Heart left ventricle (tissue), 16 donors: ENCODE results near the gene ZBTB7C. TPM values are rescaled to one million over a fixed set of nuclear protein-coding genes. Genes with fewer than 3 reads are reported as not detected.

ENCODE experiments used
- ATAC-seq, 4 donors: fragments of 200-7000 bp; cut with Tn5 transposase; one replicate each; pipeline ENCODE4 v1.9.1; 2020 to 2022; ENCODE audit warnings: moderate library complexity in 4 of 4, mild to moderate bottlenecking in 3 of 4, moderate number of reproducible peaks in 1 of 4
- DNase-seq, 5 donors: peaks; one replicate each; pipeline ENCODE4 v3.0.0-alpha.2; 2020
- H3K27ac ChIP-seq, 12 donors: fragments of 200-600 bp; sonication (generic) in 4 of 12; one replicate each; pipeline versions ENCODE4 v1.5.0 to v1.8.0; 2016 to 2022; ENCODE audit warnings: mild to moderate bottlenecking in 2 of 12
- H3K27me3 ChIP-seq, 9 donors: fragments of 200-600 bp; sonication (generic) in 2 of 9; one replicate each; pipeline versions ENCODE4 v1.5.1 to v1.8.0; 2016 to 2022; ENCODE audit warnings: mild to moderate bottlenecking in 3 of 9
- H3K36me3 ChIP-seq, 9 donors: fragments of 200-600 bp; sonication (generic) in 2 of 9; one replicate each; pipeline versions ENCODE4 v1.5.0 to v1.8.0; 2018 to 2022; ENCODE audit warnings: mild to moderate bottlenecking in 2 of 9
- H3K4me1 ChIP-seq, 12 donors: fragments of 200-600 bp; sonication (generic) in 4 of 12; one replicate each; pipeline versions ENCODE4 v1.5.0 to v1.8.0; 2016 to 2022; ENCODE audit warnings: mild to moderate bottlenecking in 3 of 12
- H3K4me3 ChIP-seq, 12 donors: fragments of 200-600 bp; sonication (generic) in 4 of 12; one replicate each; pipeline versions ENCODE4 v1.5.0 to v1.8.0; 2017 to 2022; ENCODE audit warnings: mild to moderate bottlenecking in 9 of 12, moderate library complexity in 4 of 12
- H3K9me3 ChIP-seq, 12 donors: fragments of 200-600 bp; sonication (generic) in 4 of 12; one replicate each; pipeline versions ENCODE4 v1.5.0 to v1.8.0; 2016 to 2022; ENCODE audit warnings: mild to moderate bottlenecking in 1 of 12
- POLR2A ChIP-seq, 2 donors: fragments of 450-650 bp; IDR thresholded peaks; one replicate each; pipeline ENCODE4 v1.6.1; 2017; ENCODE audit warnings: antibody characterized with exemption in 2 of 2, mild to moderate bottlenecking in 2 of 2, moderate library complexity in 2 of 2
- WGBS, 4 donors: extraction: QIAGEN DNeasy Blood & Tissue Kit in 2 of 4; methylation state at CpG; one replicate each; pipeline versions ENCODE4 v1.1.5 to v1.1.7; 2013 to 2018; 5-methylcytosine and 5-hydroxymethylcytosine counted together
- intact Hi-C, 10 donors: fragments of 100-400 bp; cut with DNase I; formaldehyde crosslinking; loops; one replicate each; pipeline versions ENCODE4 v1.11.1 to v1.14.2; 2022
- polyA plus RNA-seq, 2 donors: library from polyadenylated mRNA; stranded (reverse); fragments of 200-250 nt; gene quantifications; one replicate each; pipeline ENCODE4 v1.2.3, GENCODE V29; 2013
- total RNA-seq, 9 donors: library from RNA; depleted of rRNA in 2 of 9; stranded (reverse); fragments of >200 nt in 2 of 9; fragmentation: NEBNext Ultra II Directional in 3 of 9; extraction: Animal tissue kit (Norgen Biotek cat#: 25700) in 3 of 9; gene quantifications; one replicate each; pipeline versions ENCODE4 v1.1.0 to v1.2.4, GENCODE V29; 2016 to 2023
- TF ChIP-seq, protein P1 (sequence below), 12 donors: fragments of 200-600 bp; sonication (generic) in 4 of 12; IDR thresholded peaks; one replicate each; pipeline versions ENCODE4 v1.5.0 to v1.8.0; 2018 to 2022; ENCODE audit warnings: antibody characterized with exemption in 12 of 12, mild to moderate bottlenecking in 5 of 12
- donor health status: ischemic (EF 13 %, LVEDD 7.1; RV severe dilation, severe dysfunction).
- donor health status: healthy with polysubstance abuse.
- donor health status: DM: no; HTN: yes; CAD: no.
- donor health status: DM: no; HTN: no; CAD: no.
- donor health status: ischemic (EF 25% LVEDD 6.9; RV normal size, moderate dysfunction).
- donor health status: ischemic (EF 25% LVEDD 5.7; RV mildly dilated, moderate dysfunction).
- donor health status: healthy.
- donor health status: DM: yes; HTN: yes; CAD: no.
- donor health status: ischemic (EF 35%, LVEDD 5.7; RV mildly dilated, moderate dysfunction).
- donor health status: nonischemic (EF 11% LVEDD 7.7; RV severe dilation, severe dysfunction).
- donor health status: DM: yes; HTN: yes; CAD: no.
- donor health status: PGD.
- donor health status: ischemic (EF 29% LVEDD 5.4; RV normal size, mild dysfunction).
- donor health status: nonischemic (EF 23%, LVEDD 6.1; RV moderate dilation, normal function).

Gene ZBTB7C
- total and polyA plus RNA-seq, 11 donors, result 0.68 to 7.5 (median 2.3) TPM

GRCh38 chr18:48022021-48022420 is 387.2 kb downstream of the ZBTB7C start:
- WGBS, 4 donors, result 82 to 94% (median 92%) methylated on average over 10 of the region's 10 CpGs
- intact Hi-C loops, result loop anchor here in 9 of 10 donors (1.0 to 5.0 kb wide), 5 partner anchors 245 to 250 kb away; no protein-coding TSS in a partner anchor

GRCh38 chr18:48021273-48021914 is 387.8 kb downstream of the ZBTB7C start:
- Histone ChIP-seq H3K27me3 (peaks cover 0 to 9% (median 0%) of the 10 kb centered on the region in 9 donors), H3K27ac (no peak overlapping the region), H3K4me1 (peaks cover 0 to 20% (median 9%) of the 10 kb centered on the region in 12 donors), H3K36me3 (no peaks in the 10 kb centered on the region), H3K9me3 (no peaks in the 10 kb centered on the region), H3K4me3 (no peak overlapping the region)
- intact Hi-C loops, result loop anchor here in 4 of 10 donors (5.0 kb wide), 2 partner anchors 244 to 249 kb away; no protein-coding TSS in a partner anchor
- ATAC-seq (no peak), DNase-seq (no peak)
- TF ChIP-seq, protein P1, sequence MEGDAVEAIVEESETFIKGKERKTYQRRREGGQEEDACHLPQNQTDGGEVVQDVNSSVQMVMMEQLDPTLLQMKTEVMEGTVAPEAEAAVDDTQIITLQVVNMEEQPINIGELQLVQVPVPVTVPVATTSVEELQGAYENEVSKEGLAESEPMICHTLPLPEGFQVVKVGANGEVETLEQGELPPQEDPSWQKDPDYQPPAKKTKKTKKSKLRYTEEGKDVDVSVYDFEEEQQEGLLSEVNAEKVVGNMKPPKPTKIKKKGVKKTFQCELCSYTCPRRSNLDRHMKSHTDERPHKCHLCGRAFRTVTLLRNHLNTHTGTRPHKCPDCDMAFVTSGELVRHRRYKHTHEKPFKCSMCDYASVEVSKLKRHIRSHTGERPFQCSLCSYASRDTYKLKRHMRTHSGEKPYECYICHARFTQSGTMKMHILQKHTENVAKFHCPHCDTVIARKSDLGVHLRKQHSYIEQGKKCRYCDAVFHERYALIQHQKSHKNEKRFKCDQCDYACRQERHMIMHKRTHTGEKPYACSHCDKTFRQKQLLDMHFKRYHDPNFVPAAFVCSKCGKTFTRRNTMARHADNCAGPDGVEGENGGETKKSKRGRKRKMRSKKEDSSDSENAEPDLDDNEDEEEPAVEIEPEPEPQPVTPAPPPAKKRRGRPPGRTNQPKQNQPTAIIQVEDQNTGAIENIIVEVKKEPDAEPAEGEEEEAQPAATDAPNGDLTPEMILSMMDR (IDR thresholded peaks at IDR 0.05), result no peak
- TF ChIP-seq POLR2A (IDR thresholded peaks at IDR 0.05), result no peak
- 53 to 58% (median 56%) methylated on average over 5 of the region's 5 CpGs for whole genome bisulfite sequencing, 4 donors

More at GRCh38 chr18:48022021-48022420, 387.2 kb downstream of the ZBTB7C start:
- H3K27ac ChIP-seq, result no peak overlapping the region
- TF ChIP-seq, protein P1 (IDR thresholded peaks at IDR 0.05), result no peak
- no peak for TF ChIP-seq POLR2A (IDR thresholded peaks at IDR 0.05)
- peaks cover 0 to 21% (median 10%) of the 10 kb centered on the region in 12 donors for H3K4me1 ChIP-seq
- H3K36me3 ChIP-seq, result no peaks in the 10 kb centered on the region
- no peak overlapping the region for H3K4me3 ChIP-seq
- H3K27me3 ChIP-seq, result peaks cover 0 to 9% (median 0%) of the 10 kb centered on the region in 9 donors
- no peaks in the 10 kb centered on the region for H3K9me3 ChIP-seq
- DNase-seq (no peak), ATAC-seq (no peak)

DNA sequence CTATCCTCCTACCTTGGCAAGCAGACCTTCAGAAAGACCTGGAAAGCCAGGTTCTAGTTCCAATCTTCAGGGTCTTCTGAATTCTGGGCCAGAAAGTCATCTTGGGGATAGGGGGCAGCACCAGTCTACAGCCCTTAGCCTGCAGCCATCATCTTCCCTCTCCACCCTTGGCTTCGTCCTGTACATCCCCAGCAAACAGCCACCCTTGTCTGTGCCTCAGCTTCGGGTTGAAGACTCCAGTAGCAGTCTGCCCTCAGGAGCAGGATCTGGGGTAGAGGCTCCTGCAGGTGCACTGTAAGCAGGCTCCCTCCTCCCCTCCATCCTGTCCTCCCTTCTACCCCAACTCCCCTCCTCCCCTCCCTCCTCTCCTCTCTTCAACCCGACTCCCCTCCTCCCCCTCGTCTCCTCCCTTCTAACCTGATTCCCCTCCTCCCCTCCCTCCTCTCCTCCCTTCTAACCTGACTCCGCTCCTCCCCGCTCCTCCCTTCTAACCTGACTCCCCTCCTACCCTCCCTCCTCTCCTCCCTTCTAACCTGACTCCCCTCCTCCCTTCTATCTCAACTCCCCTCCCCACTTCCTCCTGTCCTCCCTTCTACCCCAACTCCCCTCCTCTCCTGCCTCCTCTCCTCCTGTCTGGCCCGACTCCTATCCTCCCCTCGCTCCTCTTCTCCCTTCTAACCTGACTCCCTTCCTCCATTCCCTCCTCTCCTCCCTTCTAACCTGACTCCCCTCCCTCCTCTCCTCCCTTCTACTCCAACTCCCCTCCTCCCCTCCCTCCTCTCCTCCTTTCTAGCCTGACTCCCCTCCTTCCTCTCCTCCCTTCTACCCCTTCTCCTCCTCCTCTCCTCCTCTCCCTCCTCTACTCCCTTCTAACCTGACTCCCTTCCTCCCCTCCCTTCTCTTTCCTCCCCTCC is 388.6 kb downstream of the ZBTB7C start:
- DNase-seq (no peak), ATAC-seq (no peak)
- H3K4me3 ChIP-seq, result no peak overlapping the region
- no peaks in the 10 kb centered on the region for H3K36me3 ChIP-seq
- H3K27me3 ChIP-seq, result peaks cover 0 to 9% (median 0%) of the 10 kb centered on the region in 9 donors
- H3K4me1 ChIP-seq, result peaks cover 0 to 20% (median 9%) of the 10 kb centered on the region in 12 donors
- no peak overlapping the region for H3K27ac ChIP-seq
- 62 to 69% (median 63%) methylated on average over 8 of the region's 8 CpGs for WGBS, 4 donors
- intact Hi-C loops, result loop anchor here in 4 of 10 donors (5.0 kb wide), 2 partner anchors 243 to 248 kb away; no protein-coding TSS in a partner anchor
- no peak for TF ChIP-seq POLR2A (IDR thresholded peaks at IDR 0.05)
- TF ChIP-seq, protein P1 (IDR thresholded peaks at IDR 0.05), result no peak
- H3K9me3 ChIP-seq, result no peaks in the 10 kb centered on the region
